ENCODE results near the gene HAPLN2.

Gene HAPLN2

DNA sequence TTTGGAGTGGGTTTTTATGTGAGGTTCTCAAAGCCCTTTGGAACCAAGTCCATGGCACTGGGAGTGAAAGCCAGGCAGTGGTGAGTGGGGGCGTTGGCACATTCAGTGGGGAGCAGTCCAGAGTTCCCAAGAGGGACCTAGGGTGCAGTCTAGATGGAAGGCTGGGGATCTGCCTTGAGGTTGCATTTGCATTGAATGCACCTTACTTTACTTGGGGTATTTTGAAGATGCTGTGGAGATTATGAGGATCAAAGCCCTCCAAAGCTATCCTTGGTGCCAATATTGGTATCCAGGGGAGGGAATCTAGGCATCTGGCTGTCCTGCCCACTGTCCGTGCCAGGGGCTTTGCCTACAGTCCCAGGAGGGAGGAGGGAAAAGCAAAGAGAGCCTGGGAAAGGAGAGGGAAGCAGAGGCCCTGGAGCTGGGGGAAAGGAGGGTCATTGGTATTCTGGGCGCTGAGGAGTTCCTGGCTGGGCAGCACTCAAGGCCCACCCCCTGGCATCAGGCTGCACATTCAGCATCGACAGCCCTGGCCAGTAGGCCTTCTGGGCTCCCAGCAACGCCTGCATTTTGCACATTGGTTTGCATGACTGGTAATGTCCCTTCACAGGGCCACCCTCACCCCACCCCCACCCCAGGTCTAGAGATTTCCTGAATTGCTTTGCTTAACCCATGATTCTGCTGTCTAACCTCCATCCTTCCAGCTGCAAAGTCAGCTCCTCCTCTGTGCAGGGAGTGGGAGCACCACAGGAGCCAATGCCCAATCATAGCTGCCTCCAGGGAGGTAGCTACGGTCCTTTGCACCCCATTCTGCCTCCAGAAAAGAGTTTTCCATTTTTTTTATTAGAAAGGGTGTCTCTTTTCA lies 21.9 kb downstream of the HAPLN2 start:
- in situ Hi-C loops (cut with HindIII; ENCODE audit: low sequenced_read_pairs), result no loop called here
- no peak for DNase-seq (ENCODE audit: low read depth, low spot score)
- TF ChIP-seq, protein P1, sequence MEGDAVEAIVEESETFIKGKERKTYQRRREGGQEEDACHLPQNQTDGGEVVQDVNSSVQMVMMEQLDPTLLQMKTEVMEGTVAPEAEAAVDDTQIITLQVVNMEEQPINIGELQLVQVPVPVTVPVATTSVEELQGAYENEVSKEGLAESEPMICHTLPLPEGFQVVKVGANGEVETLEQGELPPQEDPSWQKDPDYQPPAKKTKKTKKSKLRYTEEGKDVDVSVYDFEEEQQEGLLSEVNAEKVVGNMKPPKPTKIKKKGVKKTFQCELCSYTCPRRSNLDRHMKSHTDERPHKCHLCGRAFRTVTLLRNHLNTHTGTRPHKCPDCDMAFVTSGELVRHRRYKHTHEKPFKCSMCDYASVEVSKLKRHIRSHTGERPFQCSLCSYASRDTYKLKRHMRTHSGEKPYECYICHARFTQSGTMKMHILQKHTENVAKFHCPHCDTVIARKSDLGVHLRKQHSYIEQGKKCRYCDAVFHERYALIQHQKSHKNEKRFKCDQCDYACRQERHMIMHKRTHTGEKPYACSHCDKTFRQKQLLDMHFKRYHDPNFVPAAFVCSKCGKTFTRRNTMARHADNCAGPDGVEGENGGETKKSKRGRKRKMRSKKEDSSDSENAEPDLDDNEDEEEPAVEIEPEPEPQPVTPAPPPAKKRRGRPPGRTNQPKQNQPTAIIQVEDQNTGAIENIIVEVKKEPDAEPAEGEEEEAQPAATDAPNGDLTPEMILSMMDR (IDR thresholded peaks at IDR 0.05; ENCODE audit: low read depth, low read length), result no peak
- H3K4me3 ChIP-seq (ENCODE audit: low read depth, low read length), result no peak overlapping the region

DNA sequence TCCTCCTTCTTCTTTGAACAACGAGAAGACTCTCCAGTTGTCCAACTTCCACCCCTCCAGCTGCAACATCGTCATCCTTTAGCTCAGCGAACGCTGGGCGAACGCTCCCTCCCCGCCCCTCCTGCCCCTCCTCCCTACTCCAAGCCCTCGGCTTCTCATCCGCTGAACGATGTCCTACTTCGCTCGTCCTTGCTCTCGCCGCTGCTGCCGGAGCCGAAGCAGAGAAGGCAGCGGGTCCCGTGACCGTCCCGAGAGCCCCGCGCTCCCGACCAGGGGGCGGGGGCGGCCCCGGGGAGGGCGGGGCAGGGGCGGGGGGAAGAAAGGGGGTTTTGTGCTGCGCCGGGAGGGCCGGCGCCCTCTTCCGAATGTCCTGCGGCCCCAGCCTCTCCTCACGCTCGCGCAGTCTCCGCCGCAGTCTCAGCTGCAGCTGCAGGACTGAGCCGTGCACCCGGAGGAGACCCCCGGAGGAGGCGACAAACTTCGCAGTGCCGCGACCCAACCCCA lies 22.6 kb downstream of the HAPLN2 start, which contains the start of gene BCAN:
TSS of gene BCAN (plus strand) at position 357 of the 504 bp plus-strand sequence. CDS start 3,938 bp downstream, outside the sequence.
- no peak within 1 kb of the TSS for H3K4me3 ChIP-seq (ENCODE audit: low read depth, low read length)
- in situ Hi-C loops (cut with HindIII; ENCODE audit: low sequenced_read_pairs), result no loop called here
- DNase-seq (ENCODE audit: low read depth, low spot score), result no peak

GRCh38 chr1:156642265-156643048 lies 23.2 kb downstream of the HAPLN2 start:
- H3K4me3 ChIP-seq (ENCODE audit: low read depth, low read length), result no peak overlapping the region
- in situ Hi-C loops (cut with HindIII; ENCODE audit: low sequenced_read_pairs), result no loop called here
- TF ChIP-seq, protein P1 (IDR thresholded peaks at IDR 0.05; ENCODE audit: low read depth, low read length), result no peak
- no peak for DNase-seq (ENCODE audit: low read depth, low spot score)

More for the DNA sequence above, 22.6 kb downstream of the HAPLN2 start, which contains the start of gene BCAN:
- TF ChIP-seq, protein P1 (IDR thresholded peaks at IDR 0.05; ENCODE audit: low read depth, low read length), result no peak

- no peak overlapping the region for H3K4me3 ChIP-seq (ENCODE audit: low read depth, low read length)
- in situ Hi-C loops (cut with HindIII; ENCODE audit: low sequenced_read_pairs), result no loop called here
- no peak for DNase-seq (ENCODE audit: low read depth, low spot score)
- TF ChIP-seq, protein P1 (IDR thresholded peaks at IDR 0.05; ENCODE audit: low read depth, low read length), result no peak
Observed at GRCh38 chr1:156643049-156643777, 24.0 kb downstream of the HAPLN2 start.

DNA sequence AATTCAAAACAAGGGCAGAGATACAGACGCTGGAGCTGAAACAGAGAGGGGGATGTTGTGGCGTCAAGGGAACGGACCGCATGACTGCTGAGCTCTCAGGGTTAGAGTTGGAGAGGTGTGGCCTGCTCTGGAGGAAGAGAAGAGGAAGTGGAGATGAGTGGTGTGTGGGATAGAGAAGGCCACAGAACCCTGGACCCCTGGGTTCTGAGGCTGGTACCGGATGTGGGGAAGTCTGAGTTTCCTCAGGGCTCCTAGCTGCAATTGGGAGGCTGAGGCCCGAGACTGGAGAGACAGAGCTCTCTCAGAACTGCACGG lies 24.5 kb downstream of the HAPLN2 start:
- no peak overlapping the region for H3K4me3 ChIP-seq (ENCODE audit: low read depth, low read length)
- in situ Hi-C loops (cut with HindIII; ENCODE audit: low sequenced_read_pairs), result no loop called here
- DNase-seq (ENCODE audit: low read depth, low spot score), result no peak
- TF ChIP-seq, protein P1 (IDR thresholded peaks at IDR 0.05; ENCODE audit: low read depth, low read length), result no peak

GRCh38 chr1:156644146-156644545 lies 24.9 kb downstream of the HAPLN2 start:
- in situ Hi-C loops (cut with HindIII; ENCODE audit: low sequenced_read_pairs), result no loop called here
- DNase-seq (ENCODE audit: low read depth, low spot score), result no peak
- TF ChIP-seq, protein P1 (IDR thresholded peaks at IDR 0.05; ENCODE audit: low read depth, low read length), result no peak
- no peak overlapping the region for H3K4me3 ChIP-seq (ENCODE audit: low read depth, low read length)

All from astrocyte of the spinal cord (primary cell).